IPS-15b (cell line): Measurements from ENCODE around the gene MAMLD1.

Experiments
- H3K27me3 ChIP-seq: one replicate; pipeline ENCODE4 v1.6.1; 2013; ENCODE audit warnings: low read length; ENCODE audit not compliant: control insufficient read depth, insufficient read depth
- H3K36me3 ChIP-seq: one replicate; pipeline ENCODE4 v1.6.1; 2013; ENCODE audit warnings: low read length; ENCODE audit not compliant: control insufficient read depth, insufficient read depth
- H3K4me1 ChIP-seq: one replicate; pipeline ENCODE4 v1.6.1; 2013; ENCODE audit warnings: mild to moderate bottlenecking, low read length; ENCODE audit not compliant: control insufficient read depth, insufficient read depth
- H3K4me3 ChIP-seq: one replicate; pipeline ENCODE4 v1.5.1; 2013; ENCODE audit warnings: low read depth, low read length
- H3K9ac ChIP-seq: one replicate; pipeline ENCODE4 v1.6.1; 2013; ENCODE audit warnings: low read depth, mild to moderate bottlenecking, low read length
- H3K9me3 ChIP-seq: one replicate; pipeline ENCODE4 v1.6.1; 2013; ENCODE audit warnings: mild to moderate bottlenecking, low read length; ENCODE audit not compliant: control insufficient read depth, insufficient read depth

The MAMLD1 gene

DNA sequence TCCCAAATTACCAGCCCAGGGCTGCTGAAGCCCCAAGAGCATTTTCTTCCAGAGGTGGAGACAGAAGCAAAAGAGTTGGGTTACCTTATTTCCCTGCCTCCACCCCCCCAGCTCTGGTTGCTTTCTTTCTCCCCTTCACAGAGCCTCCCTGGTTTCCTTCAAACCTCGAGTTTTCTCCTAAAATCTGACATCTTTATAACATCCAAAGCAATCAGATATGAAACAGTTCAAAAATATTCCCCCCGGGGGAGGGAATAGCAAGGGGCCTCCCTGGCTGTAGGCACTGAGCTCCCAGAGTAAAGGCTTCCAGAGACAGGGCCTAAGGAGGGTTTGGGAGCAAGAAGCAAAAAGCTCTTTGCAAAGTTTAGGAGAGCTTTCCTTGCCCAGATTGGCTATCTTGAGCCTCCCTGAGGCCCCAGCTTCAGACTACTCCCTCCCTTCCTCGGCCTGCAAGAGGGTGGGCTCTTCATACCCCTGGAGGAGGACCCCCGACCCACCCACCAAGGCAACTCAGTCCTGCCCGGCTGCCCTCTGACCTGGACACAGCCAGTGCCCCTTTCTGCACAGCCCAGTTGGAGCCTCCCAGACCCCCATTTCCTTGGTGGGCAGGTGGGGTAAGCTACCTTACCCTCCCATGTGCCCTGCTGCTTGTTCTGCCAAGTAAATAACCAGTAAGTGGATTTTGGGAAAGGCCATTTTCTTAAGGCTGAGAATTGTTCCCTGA lies 7.6 kb downstream of the MAMLD1 start:
- no peak overlapping the region for H3K9ac ChIP-seq
- H3K27me3 ChIP-seq: peaks cover 29% of the 10 kb centered on the region
- H3K4me3 ChIP-seq: no peak overlapping the region
- H3K4me1 ChIP-seq: peaks cover 2% of the 10 kb centered on the region
- no peaks in the 10 kb centered on the region for H3K36me3 ChIP-seq
- H3K9me3 ChIP-seq: no peaks in the 10 kb centered on the region

DNA sequence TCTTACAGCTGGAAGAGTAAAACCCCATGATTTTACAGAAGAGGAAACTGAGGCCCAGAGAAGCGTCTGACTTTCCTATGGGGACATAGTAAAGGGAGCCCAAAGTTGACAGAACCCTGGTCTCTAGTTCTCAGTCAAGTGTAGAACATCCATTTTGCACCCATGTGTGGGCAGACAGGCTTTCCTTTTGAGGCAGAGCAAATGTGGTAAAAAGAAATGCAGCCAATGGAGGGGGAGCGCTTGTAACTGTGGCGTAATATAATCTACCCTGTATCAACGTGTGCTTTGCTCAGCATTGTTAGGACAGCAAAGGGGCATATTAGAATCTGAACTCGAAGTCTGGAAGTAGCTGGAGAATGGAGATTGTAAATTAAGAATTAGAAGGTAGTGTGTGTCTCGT lies 8.8 kb downstream of the MAMLD1 start:
- H3K36me3 ChIP-seq: no peaks in the 10 kb centered on the region
- no peak overlapping the region for H3K4me3 ChIP-seq
- no peak overlapping the region for H3K9ac ChIP-seq
- peaks cover 4% of the 10 kb centered on the region for H3K4me1 ChIP-seq
- H3K9me3 ChIP-seq: no peaks in the 10 kb centered on the region
- peaks cover 23% of the 10 kb centered on the region for H3K27me3 ChIP-seq

DNA sequence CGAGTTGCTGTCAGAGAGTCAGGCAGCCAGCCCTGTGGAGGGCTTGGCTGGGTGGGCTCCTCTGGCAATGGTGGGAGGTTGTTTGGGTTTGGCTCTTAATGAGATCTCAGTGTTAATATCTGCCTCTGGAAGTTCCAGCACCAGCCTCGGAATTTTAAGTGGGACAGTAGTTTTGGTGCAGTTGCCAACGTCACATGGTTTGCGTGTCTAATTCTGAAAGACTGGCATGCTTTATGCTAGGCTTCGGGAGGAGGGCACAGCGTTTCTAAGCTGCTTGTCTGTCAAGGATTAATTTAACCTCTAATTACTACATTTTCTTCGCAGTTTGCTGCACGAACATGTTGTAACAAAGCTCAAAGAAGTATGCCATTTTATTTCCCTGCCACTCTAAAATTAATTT lies 9.2 kb downstream of the MAMLD1 start:
- H3K27me3 ChIP-seq: peaks cover 19% of the 10 kb centered on the region
- no peak overlapping the region for H3K9ac ChIP-seq
- H3K36me3 ChIP-seq: no peaks in the 10 kb centered on the region
- H3K9me3 ChIP-seq: no peaks in the 10 kb centered on the region
- H3K4me3 ChIP-seq: no peak overlapping the region
- H3K4me1 ChIP-seq: peaks cover 2% of the 10 kb centered on the region

DNA sequence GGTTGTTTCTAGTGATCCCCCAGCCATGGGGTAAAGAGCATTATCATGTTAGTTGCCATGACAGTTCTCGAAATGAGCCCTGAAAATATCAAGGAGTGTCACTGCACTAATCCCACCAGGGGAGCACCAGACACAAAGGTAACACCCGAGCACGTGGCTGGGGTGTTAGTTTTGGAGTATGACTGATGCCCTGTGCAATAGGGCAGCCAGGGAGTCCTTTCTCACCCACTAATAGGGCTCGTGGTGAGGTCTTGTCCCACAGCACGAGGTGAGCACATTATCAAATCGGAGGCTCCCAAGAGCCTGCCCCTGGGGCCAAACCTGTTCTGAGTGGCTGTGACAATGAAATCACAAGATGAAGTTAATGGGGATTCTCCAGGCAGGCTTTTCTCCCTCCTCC lies 9.6 kb downstream of the MAMLD1 start:
- peaks cover 19% of the 10 kb centered on the region for H3K27me3 ChIP-seq
- peaks cover 2% of the 10 kb centered on the region for H3K4me1 ChIP-seq
- no peaks in the 10 kb centered on the region for H3K36me3 ChIP-seq
- no peak overlapping the region for H3K4me3 ChIP-seq
- H3K9ac ChIP-seq: no peak overlapping the region
- no peaks in the 10 kb centered on the region for H3K9me3 ChIP-seq

DNA sequence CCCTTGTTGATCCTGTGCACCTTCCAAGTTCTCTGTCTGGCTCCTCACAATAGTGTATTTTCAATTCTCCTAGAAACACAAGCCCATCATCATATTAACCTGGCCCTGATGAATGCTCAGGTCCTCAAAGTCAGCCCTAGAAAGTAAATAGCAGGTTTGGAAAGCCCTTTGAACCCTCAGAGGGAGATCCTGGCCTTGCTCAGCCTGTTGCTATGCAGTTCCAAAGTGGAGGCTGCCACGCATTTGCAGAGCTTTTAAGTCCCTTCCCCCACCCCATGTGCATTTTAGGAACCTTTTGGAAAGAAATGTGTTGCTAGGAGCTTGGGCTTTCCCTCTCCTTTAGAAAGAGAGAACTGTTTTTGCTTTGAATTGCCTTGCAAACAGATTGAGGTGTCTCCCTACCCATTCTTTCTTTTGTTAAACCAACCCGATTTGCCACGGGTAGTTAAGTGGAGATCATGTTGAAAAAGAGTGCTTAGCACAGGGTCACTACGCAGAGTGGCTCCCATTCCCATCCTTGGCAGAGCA lies 12.2 kb downstream of the MAMLD1 start:
- Histone ChIP-seq H3K4me3 (no peak overlapping the region), H3K9me3 (no peaks in the 10 kb centered on the region), H3K27me3 (peaks cover 16% of the 10 kb centered on the region), H3K4me1 (peaks cover 2% of the 10 kb centered on the region), H3K9ac (no peak overlapping the region), H3K36me3 (no peaks in the 10 kb centered on the region)

DNA sequence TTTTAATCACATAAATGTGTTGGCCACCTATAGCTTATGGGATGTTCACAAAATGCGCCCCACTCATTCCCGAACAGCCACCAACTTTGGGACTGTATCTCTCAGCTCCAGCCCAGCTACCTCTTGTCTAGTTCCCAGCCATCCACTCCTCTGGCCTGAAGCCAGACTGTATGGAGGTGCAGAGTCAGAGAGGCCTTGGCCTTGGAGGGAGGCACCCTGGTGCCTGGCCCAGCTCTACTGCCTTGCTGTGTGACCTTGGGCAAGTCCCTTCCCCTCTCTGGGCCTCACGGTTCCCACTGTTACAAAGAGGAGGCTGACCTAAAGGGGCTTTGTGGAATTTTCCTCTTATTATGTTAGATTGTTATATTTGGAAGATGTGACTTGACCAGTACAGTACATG lies 13.9 kb downstream of the MAMLD1 start:
- peaks cover 2% of the 10 kb centered on the region for H3K4me1 ChIP-seq
- H3K27me3 ChIP-seq: peaks cover 16% of the 10 kb centered on the region
- H3K4me3 ChIP-seq: no peak overlapping the region
- no peaks in the 10 kb centered on the region for H3K9me3 ChIP-seq
- no peaks in the 10 kb centered on the region for H3K36me3 ChIP-seq
- no peak overlapping the region for H3K9ac ChIP-seq

DNA sequence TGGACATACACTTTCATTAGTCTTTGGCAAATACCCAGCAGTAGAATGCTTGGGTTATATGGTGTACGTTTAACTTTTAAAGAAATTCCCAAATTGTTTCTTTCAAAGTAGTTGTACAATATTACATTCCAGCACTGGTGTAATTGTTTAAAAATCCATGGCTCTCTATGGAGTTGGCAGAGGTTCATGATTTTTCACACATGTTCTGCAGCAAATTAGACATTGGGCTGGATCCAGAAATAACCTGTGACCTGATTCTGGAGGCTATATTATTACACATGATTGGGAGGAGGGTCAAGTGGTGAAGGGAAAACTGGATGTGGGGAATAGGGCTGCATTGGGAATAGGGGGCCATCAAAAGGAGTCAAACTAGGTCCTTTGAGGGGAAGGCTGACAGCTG lies 41.9 kb downstream of the MAMLD1 start:
- Histone ChIP-seq H3K4me3 (no peak overlapping the region), H3K9ac (no peak overlapping the region), H3K9me3 (no peaks in the 10 kb centered on the region), H3K27me3 (no peaks in the 10 kb centered on the region), H3K36me3 (no peaks in the 10 kb centered on the region), H3K4me1 (no peaks in the 10 kb centered on the region)

DNA sequence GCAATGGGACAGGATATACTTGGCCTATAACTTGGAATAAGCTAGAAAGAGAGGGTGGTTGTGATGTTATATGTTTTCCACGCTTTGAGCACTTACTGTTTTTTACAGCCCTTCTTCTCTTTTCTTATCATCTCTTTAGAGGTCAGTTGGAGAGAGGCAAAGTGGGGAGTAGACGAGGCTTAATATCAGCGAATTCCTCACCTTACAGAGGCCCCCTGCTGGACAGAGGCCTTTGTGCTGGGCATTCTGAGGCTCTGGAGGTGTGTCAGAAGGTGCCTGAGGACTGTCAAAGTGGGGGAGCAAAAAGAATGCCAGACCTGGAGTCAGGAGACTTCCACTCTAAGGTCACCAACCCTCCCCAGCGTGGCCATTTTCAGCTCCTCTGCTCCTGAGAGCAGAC lies 42.5 kb downstream of the MAMLD1 start:
- Histone ChIP-seq H3K9me3 (no peaks in the 10 kb centered on the region), H3K9ac (no peak overlapping the region), H3K4me3 (no peak overlapping the region), H3K4me1 (no peaks in the 10 kb centered on the region), H3K36me3 (no peaks in the 10 kb centered on the region), H3K27me3 (no peaks in the 10 kb centered on the region)

DNA sequence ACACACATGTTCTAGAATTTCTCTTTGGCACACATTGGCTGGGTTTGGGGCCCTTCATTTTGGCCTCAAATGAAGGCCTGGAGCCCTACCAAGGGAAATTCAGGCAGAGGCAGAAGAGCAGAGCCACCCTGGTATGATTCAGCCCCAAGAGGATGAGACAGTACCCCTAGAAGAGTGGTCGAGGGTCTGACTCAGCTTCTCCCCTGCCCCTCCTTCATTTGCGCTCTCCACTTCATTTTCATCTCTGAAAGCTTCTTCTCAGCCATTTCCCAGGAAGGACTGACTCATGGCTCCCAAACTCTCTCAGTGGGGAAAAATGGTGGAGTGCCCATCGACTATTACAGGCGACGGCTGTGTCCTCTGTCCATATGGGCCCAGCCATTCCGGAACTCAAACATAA lies 43.5 kb downstream of the MAMLD1 start:
- no peak overlapping the region for H3K9ac ChIP-seq
- no peaks in the 10 kb centered on the region for H3K4me1 ChIP-seq
- H3K36me3 ChIP-seq: no peaks in the 10 kb centered on the region
- no peaks in the 10 kb centered on the region for H3K9me3 ChIP-seq
- H3K4me3 ChIP-seq: no peak overlapping the region
- no peaks in the 10 kb centered on the region for H3K27me3 ChIP-seq

DNA sequence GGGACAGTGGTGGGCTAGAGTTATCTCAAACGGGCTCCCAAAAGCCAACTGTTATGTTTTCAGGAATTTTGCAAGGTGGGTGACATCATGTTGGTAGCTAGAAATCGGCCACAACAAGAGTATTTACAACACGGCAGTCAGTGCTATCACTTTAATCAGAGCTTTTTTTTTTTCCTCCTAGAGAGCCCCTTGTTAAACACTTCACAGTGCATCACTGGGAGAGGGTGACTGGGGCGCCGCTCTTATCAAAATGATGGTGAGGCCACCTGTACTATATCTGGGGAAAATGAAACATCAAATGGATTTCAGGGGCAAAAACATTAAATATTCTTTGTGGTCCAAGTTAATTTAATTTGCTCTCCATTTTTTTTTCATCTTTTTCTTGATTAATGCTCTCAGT lies 44.9 kb downstream of the MAMLD1 start:
- H3K36me3 ChIP-seq: no peaks in the 10 kb centered on the region
- H3K4me1 ChIP-seq: no peaks in the 10 kb centered on the region
- no peaks in the 10 kb centered on the region for H3K27me3 ChIP-seq
- H3K9me3 ChIP-seq: no peaks in the 10 kb centered on the region
- H3K9ac ChIP-seq: no peak overlapping the region
- no peak overlapping the region for H3K4me3 ChIP-seq

DNA sequence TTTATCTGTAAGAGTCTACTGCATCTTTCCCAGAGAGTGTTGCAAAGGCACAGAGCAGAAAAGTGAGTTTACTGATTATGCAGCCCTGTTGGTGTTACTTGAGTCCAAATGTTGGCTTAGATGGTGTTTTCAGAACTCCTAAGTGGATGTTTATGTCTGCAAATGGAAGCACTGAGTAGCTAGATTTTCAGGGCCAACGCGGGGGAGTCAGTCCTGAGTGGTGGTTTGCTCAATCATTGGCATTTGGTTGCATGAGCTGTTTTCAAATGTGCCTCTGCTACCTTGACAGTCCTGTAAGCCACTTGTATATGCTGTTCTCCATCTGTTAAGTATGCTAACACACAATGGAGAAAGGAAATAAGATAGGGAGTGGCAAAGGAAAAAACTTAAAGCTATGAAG lies 45.4 kb downstream of the MAMLD1 start:
- no peaks in the 10 kb centered on the region for H3K36me3 ChIP-seq
- no peaks in the 10 kb centered on the region for H3K27me3 ChIP-seq
- no peak overlapping the region for H3K9ac ChIP-seq
- no peak overlapping the region for H3K4me3 ChIP-seq
- no peaks in the 10 kb centered on the region for H3K4me1 ChIP-seq
- no peaks in the 10 kb centered on the region for H3K9me3 ChIP-seq

DNA sequence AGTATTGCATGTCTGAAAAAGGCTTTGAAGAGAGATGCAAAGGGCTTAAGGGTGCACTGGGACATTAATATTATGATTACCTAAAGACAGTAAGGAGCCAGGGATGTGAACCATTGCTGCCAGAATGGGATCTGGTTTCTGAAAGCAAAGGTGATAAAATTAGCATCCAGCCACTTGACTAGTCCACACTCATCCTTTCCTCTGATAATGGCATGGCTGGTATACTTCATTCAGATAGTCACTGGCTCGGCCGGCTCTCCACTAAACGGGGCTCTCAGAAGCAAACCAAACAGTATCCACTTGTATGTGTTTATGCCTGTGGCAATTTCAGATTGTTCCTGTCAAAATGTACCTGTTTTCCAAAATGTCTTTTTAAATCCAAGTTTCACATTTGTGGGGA lies 46.4 kb downstream of the MAMLD1 start:
- Histone ChIP-seq H3K4me3 (no peak overlapping the region), H3K9me3 (no peaks in the 10 kb centered on the region), H3K36me3 (no peaks in the 10 kb centered on the region), H3K9ac (no peak overlapping the region), H3K27me3 (no peaks in the 10 kb centered on the region), H3K4me1 (no peaks in the 10 kb centered on the region)
